H9 (cell line): ENCODE measurements around the gene ASF1B. TPM values are rescaled to one million over a fixed set of nuclear protein-coding genes. Genes with fewer than 3 reads are reported as not detected.

Experiments
- DNase-seq: peaks from one replicate; pipeline ENCODE4 v3.0.0-alpha.2; 2017
- H2AFZ ChIP-seq: one replicate; pipeline ENCODE4 v1.6.1; 2013; ENCODE audit warnings: mild to moderate bottlenecking, low read length, control low read depth, moderate library complexity
- H2AK5ac ChIP-seq: 2 replicates; pipeline ENCODE4 v1.6.1; 2013; ENCODE audit warnings: low read length, control low read depth, mixed read lengths; ENCODE audit not compliant: insufficient read length
- H2BK120ac ChIP-seq: one replicate; pipeline ENCODE4 v1.6.1; 2013; ENCODE audit warnings: low read depth, mild to moderate bottlenecking, low read length, control low read depth, inconsistent platforms; ENCODE audit not compliant: poor library complexity, severe bottlenecking
- H2BK12ac ChIP-seq: 2 replicates; pipeline ENCODE4 v1.6.1; 2013; ENCODE audit warnings: low read length, control low read depth, mixed read lengths, low read depth; ENCODE audit not compliant: insufficient read length
- H2BK15ac ChIP-seq: 2 replicates; pipeline ENCODE4 v1.6.1; 2013; ENCODE audit warnings: low read depth, low read length, control low read depth
- H2BK20ac ChIP-seq: one replicate; pipeline ENCODE4 v1.6.1; 2013; ENCODE audit warnings: low read depth, mild to moderate bottlenecking, low read length, control low read depth, inconsistent platforms; ENCODE audit not compliant: poor library complexity, severe bottlenecking
- H2BK5ac ChIP-seq: 2 replicates; pipeline ENCODE4 v1.6.1; 2013; ENCODE audit warnings: low read length, control low read depth, mixed read lengths; ENCODE audit not compliant: insufficient read length
- H3K14ac ChIP-seq: 2 replicates; pipeline ENCODE4 v1.6.1; 2013; ENCODE audit warnings: low read length, control low read depth; ENCODE audit not compliant: insufficient read depth
- H3K18ac ChIP-seq: 2 replicates; pipeline ENCODE4 v1.6.1; 2013; ENCODE audit warnings: low read depth, mild to moderate bottlenecking, mixed read lengths, low read length, control low read depth; ENCODE audit not compliant: insufficient read length
- H3K23ac ChIP-seq: 2 replicates; pipeline ENCODE4 v1.6.1; 2013; ENCODE audit warnings: low read length, control low read depth, mixed read lengths, low read depth; ENCODE audit not compliant: insufficient read length
- H3K23me2 ChIP-seq: 2 replicates; pipeline ENCODE4 v1.6.1; 2013; ENCODE audit warnings: low read depth, mild to moderate bottlenecking, mixed read lengths, low read length, control low read depth; ENCODE audit not compliant: insufficient read length, poor library complexity, severe bottlenecking
- H3K27ac ChIP-seq: 2 replicates; pipeline ENCODE4 v1.5.1; 2013; ENCODE audit warnings: low read length, control low read depth, mixed read lengths, low read depth; ENCODE audit not compliant: insufficient read length
- H3K27me3 ChIP-seq: 2 replicates; pipeline ENCODE4 v1.6.1; 2013; ENCODE audit warnings: low read length, control low read depth, inconsistent platforms; ENCODE audit not compliant: insufficient read depth
- H3K4ac ChIP-seq: 2 replicates; pipeline ENCODE4 v1.6.1; 2013; ENCODE audit warnings: low read depth, mild to moderate bottlenecking, control low read depth, inconsistent platforms, low read length, moderate library complexity
- H3K4me1 ChIP-seq: 2 replicates; pipeline ENCODE4 v1.6.1; 2013; ENCODE audit warnings: low read length, control low read depth, inconsistent platforms; ENCODE audit not compliant: insufficient read depth
- H3K4me2 ChIP-seq: 2 replicates; pipeline ENCODE4 v1.6.1; 2013; ENCODE audit warnings: low read length, control low read depth, mixed read lengths; ENCODE audit not compliant: insufficient read length, insufficient read depth
- H3K56ac ChIP-seq: 2 replicates; pipeline ENCODE4 v1.6.1; 2013; ENCODE audit warnings: low read depth, mild to moderate bottlenecking, mixed read lengths, low read length, control low read depth; ENCODE audit not compliant: insufficient read length
- H3K79me1 ChIP-seq: 2 replicates; pipeline ENCODE4 v1.6.1; 2013; ENCODE audit warnings: low read depth, mild to moderate bottlenecking, moderate library complexity, low read length, control low read depth, inconsistent platforms; ENCODE audit not compliant: insufficient read depth, poor library complexity, severe bottlenecking
- H3K79me2 ChIP-seq: 2 replicates; pipeline ENCODE4 v1.6.1; 2013; ENCODE audit warnings: low read length, control low read depth, inconsistent platforms; ENCODE audit not compliant: insufficient read depth
- H3K9ac ChIP-seq: 2 replicates; pipeline ENCODE4 v1.6.1; 2013; ENCODE audit warnings: low read length, control low read depth, mixed read lengths; ENCODE audit not compliant: insufficient read length; ENCODE audit errors: extremely low read depth
- H3K9me3 ChIP-seq: one replicate; pipeline ENCODE4 v1.6.1; 2013; ENCODE audit warnings: low read depth, low read length, inconsistent platforms; ENCODE audit not compliant: control insufficient read depth
- H3T11ph ChIP-seq: one replicate; pipeline ENCODE4 v1.6.1; 2013; ENCODE audit warnings: mild to moderate bottlenecking, low read length, control low read depth, inconsistent platforms
- H4K20me1 ChIP-seq: one replicate; pipeline ENCODE4 v1.6.1; 2013; ENCODE audit not compliant: control insufficient read depth, insufficient read length, insufficient read depth
- H4K5ac ChIP-seq: 2 replicates; pipeline ENCODE4 v1.6.1; 2013; ENCODE audit warnings: low read depth, mild to moderate bottlenecking, mixed read lengths, low read length, control low read depth; ENCODE audit not compliant: insufficient read length
- H4K8ac ChIP-seq: replicated peaks from 2 replicates; pipeline ENCODE4 v1.6.1; 2013; ENCODE audit warnings: low read length, control low read depth, mixed read lengths, low read depth; ENCODE audit not compliant: insufficient read length
- H4K91ac ChIP-seq: 2 replicates; pipeline ENCODE4 v1.6.1; 2013; ENCODE audit warnings: low read depth, mild to moderate bottlenecking, moderate library complexity, mixed read lengths, low read length, control low read depth; ENCODE audit not compliant: insufficient read length
- H3K27ac Mint-ChIP-seq, 3 experiments: 2 replicates in 2 of 3; 3 replicates in 1 of 3; pipeline ENCODE4 v1.8.0; 2020 to 2021; ENCODE audit warnings: mixed read lengths in 3 of 3, mild to moderate bottlenecking in 1 of 3, moderate library complexity in 1 of 3
- H3K27me3 Mint-ChIP-seq: 2 replicates; pipeline ENCODE4 v1.8.0; 2021; ENCODE audit warnings: low read depth, mild to moderate bottlenecking, moderate library complexity, mixed read lengths
- H3K36me3 Mint-ChIP-seq, 3 experiments: 2 replicates in 2 of 3; 3 replicates in 1 of 3; pipeline ENCODE4 v1.8.0; 2020 to 2021; ENCODE audit warnings: low read depth in 3 of 3, mixed read lengths in 3 of 3; ENCODE audit not compliant: insufficient read depth in 1 of 3
- H3K4me1 Mint-ChIP-seq, 2 experiments: 2 replicates each; pipeline ENCODE4 v1.8.0; 2020; ENCODE audit warnings: mixed read lengths in 2 of 2
- H3K4me3 Mint-ChIP-seq, 2 experiments: 2 replicates in 1 of 2; 3 replicates in 1 of 2; pipeline ENCODE4 v1.8.0; 2020 to 2021; ENCODE audit warnings: mild to moderate bottlenecking in 2 of 2, mixed read lengths in 2 of 2, moderate library complexity in 1 of 2
- H3K9me3 Mint-ChIP-seq, 2 experiments: 2 replicates in 1 of 2; 3 replicates in 1 of 2; pipeline ENCODE4 v1.8.0; 2020; ENCODE audit warnings: mild to moderate bottlenecking in 2 of 2, mixed read lengths in 2 of 2, moderate library complexity in 1 of 2
- CTCF ChIP-seq: fragments of 200-600 bp; sonication (generic); conservative IDR thresholded peaks from 3 replicates; pipeline ENCODE4 v1.8.0; 2021; ENCODE audit warnings: antibody characterized with exemption, mild to moderate bottlenecking
- WGBS: extraction: QIAGEN DNeasy Blood & Tissue Kit; methylation state at CpG from one replicate; pipeline ENCODE4 v1.1.7; 2013; ENCODE audit warnings: missing lambda C conversion rate, low lambda C conversion rate, mixed read lengths; ENCODE audit not compliant: insufficient read length; ENCODE audit errors: extremely low coverage; 5-methylcytosine and 5-hydroxymethylcytosine counted together
- total RNA-seq: library from RNA; stranded (reverse); gene quantifications from 2 replicates; pipeline ENCODE4 v1.2.1, GENCODE V29; 2021

ASF1B gene
- total RNA-seq, 1 experiment from 2014 or later: 46.6 TPM

GRCh38 chr19:14114439-14114838 lies 21.9 kb downstream of the ASF1B start:
- H3K27ac Mint-ChIP-seq: no peak overlapping the region
- no peak overlapping the region for H2BK20ac ChIP-seq

More at GRCh38 chr19:14114439-14114838, 21.9 kb downstream of the ASF1B start:
- Histone ChIP-seq H3K9ac (no peak overlapping the region), H2BK5ac (no peak overlapping the region), H3K4ac (no peak overlapping the region), H3K18ac (no peak overlapping the region), H3K23ac (no peak overlapping the region), H2BK15ac (no peak overlapping the region), H3K79me2 (peaks cover 2% of the 10 kb centered on the region; the same call in 1 of the 2 replicates), H4K8ac (no peak overlapping the region), H3K9me3 (no peaks in the 10 kb centered on the region), H2AFZ (no peak overlapping the region), H3K27me3 (no peaks in the 10 kb centered on the region; the same call in 1 of the 2 replicates), H2BK120ac (no peak overlapping the region), H3T11ph (no peak overlapping the region), H3K79me1 (no peaks in the 10 kb centered on the region), H2BK12ac (no peak overlapping the region), H2AK5ac (no peak overlapping the region), H3K23me2 (peaks cover 16% of the 10 kb centered on the region), H4K5ac (no peak overlapping the region), H3K4me1 (peaks cover 9% of the 10 kb centered on the region; the same call in 1 of the 2 replicates), H4K20me1 (no peaks in the 10 kb centered on the region), H3K14ac (no peak overlapping the region), H4K91ac (no peak overlapping the region), H3K56ac (no peak overlapping the region), H3K4me2 (no peak overlapping the region), H3K27ac (no peak overlapping the region)
- no peak overlapping the region for H3K4me3 Mint-ChIP-seq
- no peaks in the 10 kb centered on the region for H3K9me3 Mint-ChIP-seq
- peaks cover 2% of the 10 kb centered on the region; the same call in 1 of the 2 replicates for H3K27me3 Mint-ChIP-seq
- no CpG with 5 or more reads among the region's 7 CpGs for WGBS
- no peak for TF ChIP-seq CTCF
- H3K4me1 Mint-ChIP-seq: peaks cover 40 to 44% of the 10 kb centered on the region in 2 experiments
- DNase-seq: no peak
- H3K36me3 Mint-ChIP-seq: no peaks in the 10 kb centered on the region; a peak in 2 of 7 replicates
